Measurements from ENCODE around the gene RALGAPA2.

- TF ChIP-seq CTCF (IDR thresholded peaks at IDR 0.05) (no peak), POLR2AphosphoS5 (IDR thresholded peaks at IDR 0.05) (no peak), POLR2A (IDR thresholded peaks at IDR 0.05) (no peak)
Measured at GRCh38 chr20:20695250-20695816, 17.1 kb downstream of the RALGAPA2 start.
